GM12878 (cell line): Measurements from ENCODE around the gene CERK. TPM values are rescaled to one million over a fixed set of nuclear protein-coding genes. Genes with fewer than 3 reads are reported as not detected.

Source experiments
- ATAC-seq: fragments of 200-7000 bp; cut with Tn5 transposase; 3 replicates; pipeline ENCODE4 v1.9.1; 2020; ENCODE audit warnings: mild to moderate bottlenecking, moderate library complexity
- BruUV-seq: library from RNA; stranded (reverse); fragments of 400-500 nt; replicated peaks from 2 replicates; lab custom pipeline; 2021; lab: Mats Ljungman, UMichigan
- CTCF ChIA-PET: fragments of 300-600 bp; sonication (Branson Sonifier 250); formaldehyde crosslinking; extraction: SDS; loops from one replicate; lab custom pipeline; 2021; ENCODE audit warnings: inconsistent platforms; lab: Yijun Ruan, JAX
- POLR2A ChIA-PET: fragments of 350-600 bp; formaldehyde crosslinking; extraction: SDS; loops from one replicate; lab custom pipeline; 2021; ENCODE audit warnings: inconsistent platforms; lab: Charles Lee
- RAD21 ChIA-PET: fragments of 300-600 bp; sonication (Branson Sonifier 250); formaldehyde crosslinking; loops from one replicate; lab custom pipeline; 2023; ENCODE audit warnings: antibody characterized with exemption; ENCODE audit not compliant: unreplicated experiment; lab: Charles Lee
- SMC1A ChIA-PET: fragments of 300-600 bp; sonication (Branson Sonifier 250); formaldehyde crosslinking; loops from one replicate; lab custom pipeline; 2023; ENCODE audit not compliant: unreplicated experiment, uncharacterized antibody; lab: Charles Lee
- DNase-seq: peaks from one replicate; pipeline ENCODE4 v3.0.0-alpha.2; 2011; ENCODE audit warnings: low read depth, low spot score
- FAIRE-seq: peaks from 3 replicates; lab custom pipeline; 2011; peaks lifted over from hg19 to GRCh38; lab: Jason Lieb, UNC
- H2AFZ ChIP-seq: 2 replicates; pipeline ENCODE4 v1.6.0; 2011; ENCODE audit warnings: low read depth, low read length, control low read depth; ENCODE audit not compliant: control insufficient read depth
- H3K27ac ChIP-seq: 2 replicates; pipeline ENCODE4 v1.5.1; 2011; ENCODE audit warnings: control low read depth; ENCODE audit not compliant: control insufficient read depth, insufficient read depth
- H3K27me3 ChIP-seq, 2 experiments: replicated peaks in 1 of 2; 2 replicates each; pipeline versions ENCODE4 v1.6.0 to v1.6.1; 2011; ENCODE audit warnings: low read length in 1 of 2; ENCODE audit not compliant: control insufficient read depth in 2 of 2, insufficient read depth in 2 of 2
- H3K36me3 ChIP-seq, 2 experiments: 2 replicates each; pipeline ENCODE4 v1.5.1; 2011; ENCODE audit warnings: low read length in 1 of 2; ENCODE audit not compliant: control insufficient read depth in 2 of 2, insufficient read depth in 2 of 2
- H3K4me1 ChIP-seq: 2 replicates; pipeline ENCODE4 v1.6.1; 2011; ENCODE audit warnings: mild to moderate bottlenecking, low read length, moderate library complexity, mixed read lengths; ENCODE audit not compliant: control insufficient read depth, insufficient read depth
- H3K4me2 ChIP-seq: 2 replicates; pipeline ENCODE4 v1.6.0; 2011; ENCODE audit warnings: control low read depth; ENCODE audit not compliant: control insufficient read depth, insufficient read depth
- H3K4me3 ChIP-seq: fragments of 200-600 bp; sonication (generic); 2 replicates; pipeline ENCODE4 v1.5.1; 2016
- H3K79me2 ChIP-seq: 2 replicates; pipeline ENCODE4 v1.6.0; 2011; ENCODE audit warnings: low read length; ENCODE audit not compliant: control insufficient read depth, insufficient read depth
- H3K9ac ChIP-seq: 2 replicates; pipeline ENCODE4 v1.8.0; 2011; ENCODE audit warnings: low read length, control low read depth, mixed read lengths; ENCODE audit not compliant: control insufficient read depth, insufficient read depth
- H3K9me3 ChIP-seq: replicated peaks from 3 replicates; pipeline ENCODE4 v1.5.1; 2011; ENCODE audit warnings: mild to moderate bottlenecking, low read length; ENCODE audit not compliant: control insufficient read depth, insufficient read depth
- H4K20me1 ChIP-seq: 2 replicates; pipeline ENCODE4 v1.6.0; 2011; ENCODE audit not compliant: control insufficient read depth, insufficient read depth
- ATF7 ChIP-seq: fragments of 450-650 bp; IDR thresholded peaks from 2 replicates; pipeline ENCODE4 v1.6.1; 2016; ENCODE audit warnings: low read depth, mild to moderate bottlenecking
- BHLHE40 ChIP-seq, 2 experiments: fragments of 450-650 bp in 1 of 2; IDR thresholded peaks; 2 replicates each; pipeline ENCODE4 v1.6.1; 2011 to 2017; ENCODE audit warnings: low read depth in 2 of 2, borderline replicate concordance in 1 of 2, improper control_type of control experiment in 1 of 2, low read length in 1 of 2, mild to moderate bottlenecking in 1 of 2
- EED ChIP-seq: sonication (generic); IDR thresholded peaks from 2 replicates; pipeline ENCODE4 v1.6.1; 2016; ENCODE audit warnings: antibody characterized with exemption, low read depth
- HDGF ChIP-seq: fragments of 450-650 bp; IDR thresholded peaks from 2 replicates; pipeline ENCODE4 v1.6.1; 2016; ENCODE audit warnings: antibody characterized with exemption
- IKZF1 ChIP-seq: fragments of 450-650 bp; conservative IDR thresholded peaks from 2 replicates; pipeline ENCODE4 v1.6.1; 2017; ENCODE audit warnings: antibody characterized with exemption, mild to moderate bottlenecking
- IKZF2 ChIP-seq, 2 experiments: fragments of 450-650 bp; IDR thresholded peaks; 2 replicates each; pipeline ENCODE4 v1.6.1; 2017; ENCODE audit warnings: mild to moderate bottlenecking in 2 of 2, moderate library complexity in 2 of 2
- MTA3 ChIP-seq: IDR thresholded peaks from 2 replicates; pipeline ENCODE4 v1.6.1; 2012; ENCODE audit warnings: low read length, inconsistent platforms, borderline replicate concordance
- NFIC ChIP-seq: IDR thresholded peaks from 2 replicates; pipeline ENCODE4 v1.6.1; 2012; ENCODE audit warnings: low read depth, mild to moderate bottlenecking, inconsistent platforms, low read length, moderate library complexity
- NFYA ChIP-seq: IDR thresholded peaks from 2 replicates; pipeline ENCODE4 v1.6.1; 2011; ENCODE audit warnings: low read depth, mild to moderate bottlenecking, low read length, improper control_type of control experiment, borderline replicate concordance
- NR2C1 ChIP-seq: fragments of 450-650 bp; IDR thresholded peaks from 2 replicates; pipeline ENCODE4 v1.6.1; 2017; ENCODE audit warnings: antibody characterized with exemption, mild to moderate bottlenecking, moderate library complexity
- SIX5 ChIP-seq: IDR thresholded peaks from 2 replicates; pipeline ENCODE4 v1.6.1; 2011; ENCODE audit warnings: mild to moderate bottlenecking, low read depth, low read length, moderate library complexity; ENCODE audit not compliant: severe bottlenecking
- SMC3 ChIP-seq: IDR thresholded peaks from 2 replicates; pipeline ENCODE4 v1.6.1; 2011; ENCODE audit warnings: low read length, improper control_type of control experiment, borderline replicate concordance
- TAF1 ChIP-seq: IDR thresholded peaks from 2 replicates; pipeline ENCODE4 v1.6.1; 2011; ENCODE audit warnings: mild to moderate bottlenecking, low read depth, low read length, borderline replicate concordance
- WGBS: methylation state at CpG from one replicate; pipeline ENCODE4 v1.1.6; 2016; ENCODE audit warnings: low lambda C conversion rate; ENCODE audit not compliant: insufficient replicate concordance, insufficient coverage; ENCODE audit errors: missing lambda C conversion rate; 5-methylcytosine and 5-hydroxymethylcytosine counted together
- in situ Hi-C: fragments of 300-500 bp; cut with MboI; formaldehyde crosslinking; loops from 9 replicates; pipeline ENCODE4 v1.14.3; 2018; ENCODE audit warnings: mixed read lengths
- intact Hi-C: fragments of 100-400 bp; cut with micrococcal nuclease; formaldehyde crosslinking; loops from one replicate; pipeline ENCODE4 v1.14.2; 2022; ENCODE audit not compliant: unreplicated experiment
- polyA plus RNA-seq, 11 experiments: library from polyadenylated mRNA; depleted of rRNA in 4 of 11; unstranded in 6 of 11; stranded (reverse) in 5 of 11; fragments of >200 nt; fragmentation: Nextera tagmentation in 4 of 11; fragmentation: Illumina TruSeq in 1 of 11; extraction: Ambion mirVana in 4 of 11; extraction: Trizol in 1 of 11; gene quantifications; 1 replicate in 1 of 11; 2 replicates in 10 of 11; pipeline versions ENCODE4 v1.2.1 to v1.2.3, GENCODE V29; 2011 to 2016; ENCODE audit warnings: inconsistent platforms in 2 of 11, missing spikeins in 2 of 11, low read depth in 1 of 11
- total RNA-seq, 4 experiments: library from RNA; depleted of rRNA in 3 of 4; stranded (reverse); fragments of >200 nt in 3 of 4; fragmentation: Illumina TruSeq in 1 of 4; extraction: Trizol in 1 of 4; gene quantifications; 2 replicates each; pipeline versions ENCODE4 v1.2.1 to v1.2.3, GENCODE V29; 2013 to 2021
- TF ChIP-seq, protein P1 (sequence below): fragments of 450-650 bp; formaldehyde crosslinking; IDR thresholded peaks from 2 replicates; pipeline ENCODE4 v1.5.0; 2022; ENCODE audit warnings: mild to moderate bottlenecking, missing genetic modification characterization
- TF ChIP-seq, protein P2 (sequence below): fragments of 450-650 bp; IDR thresholded peaks from 2 replicates; pipeline ENCODE4 v1.6.1; 2018; ENCODE audit warnings: mild to moderate bottlenecking, low read depth, moderate library complexity; ENCODE audit not compliant: partially characterized antibody

The CERK gene
- total and polyA plus RNA-seq, 10 of the 15 experiments (the other 5 are each of a cell fraction or from before 2014, with no cell fraction given), result 4.0 to 41.1 (median 30.2) TPM

DNA sequence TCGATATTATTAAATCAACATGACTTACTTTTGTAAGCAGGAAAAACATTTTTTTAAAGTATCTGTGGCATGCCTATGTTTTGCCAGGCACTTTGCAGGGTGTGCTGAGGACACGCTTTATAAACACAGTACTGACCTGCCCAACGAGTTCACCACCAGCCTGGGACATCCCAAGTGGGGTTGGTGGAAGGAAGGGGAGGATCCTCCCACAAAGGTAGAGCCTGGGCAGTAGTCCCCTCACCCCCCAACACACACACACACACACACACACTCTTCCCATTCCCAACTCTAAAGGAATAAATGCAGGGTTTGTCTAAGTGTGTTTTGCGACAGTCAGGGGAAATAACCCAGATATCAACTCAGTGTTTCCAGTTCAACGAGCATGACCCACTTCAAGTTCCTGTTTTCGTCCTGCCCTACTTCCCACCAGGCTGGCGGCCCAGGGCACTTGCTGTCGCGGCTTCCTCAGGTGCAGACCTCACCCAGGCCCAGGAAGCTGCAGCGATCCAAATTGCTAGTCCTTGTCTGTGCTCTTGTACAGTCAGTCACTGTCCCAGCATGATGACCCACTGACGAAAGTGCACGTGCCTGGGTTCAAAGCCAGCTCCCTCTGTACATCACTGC, 3.1 kb downstream of the CERK start:
- Histone ChIP-seq H3K27ac (peak overlapping the region; percentile 69), H3K9me3 (no peaks in the 10 kb centered on the region), H4K20me1 (peaks cover 3% of the 10 kb centered on the region; the same call in 1 of the 2 replicates), H3K27me3 (no peaks in the 10 kb centered on the region), H3K4me2 (peak overlapping the region; percentile 67), H3K36me3 (peaks cover 0 to 8% of the 10 kb centered on the region in 2 experiments; a peak in 2 of 4 replicates), H2AFZ (no peak overlapping the region), H3K79me2 (peaks cover 45% of the 10 kb centered on the region), H3K4me1 (peaks cover 30% of the 10 kb centered on the region), H3K9ac (peak overlapping the region; percentile 15; the same call in 1 of the 2 replicates), H3K4me3 (peak overlapping the region; percentile 96; the same call in 1 of the 2 replicates)
- ATAC-seq (peak; percentile 64), FAIRE-seq (peak; percentile 76), DNase-seq (peak; percentile 56)
- no TSS peak for BruUV-seq
- CTCF ChIA-PET, result interaction anchor here (0.6 to 1.7 kb wide), 6 partner anchors 22 to 171 kb away, joined by 3 to 8 read pairs (median 4); no protein-coding TSS in a partner anchor
- in situ Hi-C loops (no loop called here), intact Hi-C loops (loop anchor here (5.0 kb wide), 2 partner anchors 148 to 173 kb away; no protein-coding TSS in a partner anchor)
- SMC1A ChIA-PET, result interaction anchor here (0.6 to 2.2 kb wide), 5 partner anchors 16 to 172 kb away, joined by 3 to 6 read pairs (median 3); no protein-coding TSS in a partner anchor
- 2% methylated on average over 12 of the region's 12 CpGs for WGBS
- RAD21 ChIA-PET, result interaction anchor here (0.7 to 2.5 kb wide), 5 partner anchors 24 to 171 kb away, joined by 3 to 13 read pairs (median 5); partner anchors contain the start of gene TBC1D22A
- POLR2A ChIA-PET, result interaction anchor here (0.6 to 1.6 kb wide), 2 partner anchors 39 to 176 kb away, joined by 3 to 6 read pairs; no protein-coding TSS in a partner anchor
- TF ChIP-seq NFYA (no peak), IKZF2 (IDR thresholded peaks at IDR 0.05) (peak; percentile 73 to 76), EED (peak; percentile 86), TAF1 (0 out of 2 replicates have a peak, but pooled peaks have one; percentile 25), IKZF1 (peak; percentile 88), MTA3 (no peak), NR2C1 (peak; percentile 21; the same call in 1 of the 2 replicates), NFIC (no peak), BHLHE40 (IDR thresholded peaks at IDR 0.05; ENCODE audit: borderline replicate concordance in 1 of 2, low read depth in 2 of 2, low read length in 1 of 2) (peak; percentile 80 to 87), SIX5 (no peak), SMC3 (no peak), HDGF (0 out of 2 replicates have a peak, but pooled peaks have one; percentile 61), ATF7 (0 out of 2 replicates have a peak, but pooled peaks have one; percentile 33)
- TF ChIP-seq, protein P1, sequence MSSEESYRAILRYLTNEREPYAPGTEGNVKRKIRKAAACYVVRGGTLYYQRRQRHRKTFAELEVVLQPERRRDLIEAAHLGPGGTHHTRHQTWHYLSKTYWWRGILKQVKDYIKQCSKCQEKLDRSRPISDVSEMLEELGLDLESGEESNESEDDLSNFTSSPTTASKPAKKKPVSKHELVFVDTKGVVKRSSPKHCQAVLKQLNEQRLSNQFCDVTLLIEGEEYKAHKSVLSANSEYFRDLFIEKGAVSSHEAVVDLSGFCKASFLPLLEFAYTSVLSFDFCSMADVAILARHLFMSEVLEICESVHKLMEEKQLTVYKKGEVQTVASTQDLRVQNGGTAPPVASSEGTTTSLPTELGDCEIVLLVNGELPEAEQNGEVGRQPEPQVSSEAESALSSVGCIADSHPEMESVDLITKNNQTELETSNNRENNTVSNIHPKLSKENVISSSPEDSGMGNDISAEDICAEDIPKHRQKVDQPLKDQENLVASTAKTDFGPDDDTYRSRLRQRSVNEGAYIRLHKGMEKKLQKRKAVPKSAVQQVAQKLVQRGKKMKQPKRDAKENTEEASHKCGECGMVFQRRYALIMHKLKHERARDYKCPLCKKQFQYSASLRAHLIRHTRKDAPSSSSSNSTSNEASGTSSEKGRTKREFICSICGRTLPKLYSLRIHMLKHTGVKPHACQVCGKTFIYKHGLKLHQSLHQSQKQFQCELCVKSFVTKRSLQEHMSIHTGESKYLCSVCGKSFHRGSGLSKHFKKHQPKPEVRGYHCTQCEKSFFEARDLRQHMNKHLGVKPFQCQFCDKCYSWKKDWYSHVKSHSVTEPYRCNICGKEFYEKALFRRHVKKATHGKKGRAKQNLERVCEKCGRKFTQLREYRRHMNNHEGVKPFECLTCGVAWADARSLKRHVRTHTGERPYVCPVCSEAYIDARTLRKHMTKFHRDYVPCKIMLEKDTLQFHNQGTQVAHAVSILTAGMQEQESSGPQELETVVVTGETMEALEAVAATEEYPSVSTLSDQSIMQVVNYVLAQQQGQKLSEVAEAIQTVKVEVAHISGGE (CRISPR knock-in tag), result no peak
- TF ChIP-seq, protein P2, sequence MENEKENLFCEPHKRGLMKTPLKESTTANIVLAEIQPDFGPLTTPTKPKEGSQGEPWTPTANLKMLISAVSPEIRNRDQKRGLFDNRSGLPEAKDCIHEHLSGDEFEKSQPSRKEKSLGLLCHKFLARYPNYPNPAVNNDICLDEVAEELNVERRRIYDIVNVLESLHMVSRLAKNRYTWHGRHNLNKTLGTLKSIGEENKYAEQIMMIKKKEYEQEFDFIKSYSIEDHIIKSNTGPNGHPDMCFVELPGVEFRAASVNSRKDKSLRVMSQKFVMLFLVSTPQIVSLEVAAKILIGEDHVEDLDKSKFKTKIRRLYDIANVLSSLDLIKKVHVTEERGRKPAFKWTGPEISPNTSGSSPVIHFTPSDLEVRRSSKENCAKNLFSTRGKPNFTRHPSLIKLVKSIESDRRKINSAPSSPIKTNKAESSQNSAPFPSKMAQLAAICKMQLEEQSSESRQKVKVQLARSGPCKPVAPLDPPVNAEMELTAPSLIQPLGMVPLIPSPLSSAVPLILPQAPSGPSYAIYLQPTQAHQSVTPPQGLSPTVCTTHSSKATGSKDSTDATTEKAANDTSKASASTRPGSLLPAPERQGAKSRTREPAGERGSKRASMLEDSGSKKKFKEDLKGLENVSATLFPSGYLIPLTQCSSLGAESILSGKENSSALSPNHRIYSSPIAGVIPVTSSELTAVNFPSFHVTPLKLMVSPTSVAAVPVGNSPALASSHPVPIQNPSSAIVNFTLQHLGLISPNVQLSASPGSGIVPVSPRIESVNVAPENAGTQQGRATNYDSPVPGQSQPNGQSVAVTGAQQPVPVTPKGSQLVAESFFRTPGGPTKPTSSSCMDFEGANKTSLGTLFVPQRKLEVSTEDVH, result no peak
